C4-2B (cell line): Measurements from ENCODE around the gene RNLS.

Source experiments
- H3K27ac ChIP-seq: fragments of 450-650 bp; 2 replicates; pipeline ENCODE4 v1.5.1; 2017
- CTCF ChIP-seq: fragments of 450-650 bp; conservative IDR thresholded peaks from 2 replicates; pipeline ENCODE4 v1.5.1; 2017; ENCODE audit warnings: mild to moderate bottlenecking
- ZFX ChIP-seq: fragments of 450-650 bp; IDR thresholded peaks from 2 replicates; pipeline ENCODE4 v1.6.1; 2017

RNLS gene

GRCh38 chr10:88256013-88256680 is 327.0 kb downstream of the RNLS start:
- H3K27ac ChIP-seq, result no peak overlapping the region
- TF ChIP-seq ZFX (no peak), CTCF (no peak)

DNA sequence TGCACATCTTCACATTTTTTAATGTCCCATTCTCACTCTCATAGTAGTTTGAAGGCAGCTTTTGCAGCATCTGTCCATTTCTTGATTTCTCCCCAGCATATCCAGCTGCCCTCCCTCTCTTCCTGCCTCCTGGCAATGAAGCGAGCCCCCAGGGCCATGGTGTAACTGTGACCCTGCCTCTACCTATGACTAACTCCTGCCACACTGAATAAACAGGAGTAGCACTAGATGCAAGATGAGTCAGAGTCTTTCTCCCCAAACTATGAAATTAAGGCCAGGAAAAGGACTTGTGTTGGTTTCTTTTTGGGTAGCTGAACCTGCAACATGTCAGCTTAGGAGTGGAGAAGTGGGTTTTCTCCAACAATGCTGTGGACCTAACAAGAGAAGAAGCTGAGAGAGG is 329.0 kb downstream of the RNLS start:
- TF ChIP-seq ZFX (no peak), CTCF (no peak)
- H3K27ac ChIP-seq, result no peak overlapping the region

DNA sequence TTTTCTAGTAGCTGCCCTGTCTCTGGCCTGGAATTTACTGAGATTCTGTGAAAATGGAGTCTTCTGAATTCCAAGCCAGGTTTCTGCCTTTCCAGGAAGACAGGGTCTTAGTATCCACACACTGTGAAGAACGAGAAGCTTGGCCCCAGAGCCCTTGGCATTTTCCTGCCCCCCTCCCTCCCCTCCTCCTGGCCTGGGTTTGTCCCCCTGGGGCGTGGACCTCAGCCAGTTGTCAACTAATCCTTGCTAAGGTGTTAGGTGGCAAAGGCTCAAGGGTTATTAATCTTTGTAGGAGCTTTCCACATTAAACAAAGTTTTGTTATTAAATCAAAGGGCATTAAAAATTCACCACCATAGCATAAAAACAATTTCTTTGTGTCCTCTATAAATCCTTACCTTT is 329.5 kb downstream of the RNLS start:
- no peak for TF ChIP-seq ZFX
- TF ChIP-seq CTCF, result no peak
- H3K27ac ChIP-seq, result no peak overlapping the region

DNA sequence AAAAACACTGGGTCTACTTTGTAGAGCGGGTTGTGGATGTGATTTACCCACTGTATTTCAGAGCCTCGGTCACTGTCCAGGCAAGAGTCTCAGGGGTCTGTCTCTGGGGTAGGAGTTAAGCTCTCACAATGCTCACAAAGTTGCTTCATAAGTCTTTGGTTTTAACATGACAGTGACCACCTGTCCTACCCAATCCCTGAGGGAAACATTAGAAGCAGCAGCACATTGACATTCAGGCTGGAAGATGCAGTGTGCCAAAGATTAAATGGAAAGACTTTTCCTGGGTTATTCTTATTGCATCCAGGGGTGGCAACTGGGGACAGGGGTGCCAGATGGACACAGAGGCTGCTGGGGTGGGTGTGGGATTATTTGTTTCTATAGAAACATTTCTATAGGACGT is 330.0 kb downstream of the RNLS start:
- TF ChIP-seq ZFX, result no peak
- no peak for TF ChIP-seq CTCF
- no peak overlapping the region for H3K27ac ChIP-seq

DNA sequence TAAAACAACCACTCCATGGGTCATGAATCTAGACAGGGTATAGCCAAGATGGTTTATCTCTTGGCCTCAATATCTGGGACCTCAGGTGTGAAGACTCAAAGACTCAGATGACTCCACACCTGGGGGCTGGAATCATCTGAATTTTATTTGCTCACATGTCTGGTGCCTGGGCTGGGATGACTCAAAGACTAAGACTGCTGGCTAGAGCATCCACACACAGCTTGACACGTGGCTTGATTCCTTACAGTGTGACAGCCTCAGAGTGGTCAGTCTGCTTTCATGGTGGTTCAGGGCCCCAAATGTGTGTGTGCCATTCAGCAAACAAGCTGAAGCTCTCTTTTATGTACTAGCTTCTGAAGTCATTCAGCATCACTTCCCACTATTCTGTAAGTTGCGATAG is 333.7 kb downstream of the RNLS start:
- no peak overlapping the region for H3K27ac ChIP-seq
- TF ChIP-seq ZFX (no peak), CTCF (no peak)

DNA sequence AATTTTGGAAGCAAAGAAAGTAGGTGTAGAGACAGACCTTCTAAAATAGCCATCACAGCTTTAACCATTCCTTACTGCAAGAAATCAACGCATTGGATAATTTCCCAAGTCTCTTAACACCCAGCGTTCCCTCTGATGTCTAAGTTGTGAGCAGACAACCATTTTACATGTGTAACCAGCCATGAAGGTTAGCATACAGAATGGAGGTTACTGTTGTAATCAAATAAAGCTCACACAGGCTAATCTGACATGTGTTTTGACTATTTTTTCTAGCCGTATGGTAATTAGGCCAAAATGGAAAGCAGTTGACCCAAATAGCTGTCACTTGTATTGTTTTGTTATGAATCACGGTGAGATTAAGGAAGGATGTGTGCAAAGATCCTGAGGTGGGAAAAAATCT is 336.4 kb downstream of the RNLS start:
- H3K27ac ChIP-seq, result no peak overlapping the region
- TF ChIP-seq ZFX, result no peak
- TF ChIP-seq CTCF, result no peak

GRCh38 chr10:88245974-88246511 is 337.1 kb downstream of the RNLS start:
- no peak overlapping the region for H3K27ac ChIP-seq
- TF ChIP-seq ZFX (no peak), CTCF (no peak)
